HepG2 (cell line): ENCODE measurements around the gene SURF1. TPM values are rescaled to one million over a fixed set of nuclear protein-coding genes. Genes with fewer than 3 reads are reported as not detected.

Experiments used
- ATAC-seq: fragments of 200-7000 bp; cut with Tn5 transposase; 3 replicates; pipeline ENCODE4 v1.9.1; 2020; ENCODE audit warnings: mild to moderate bottlenecking, moderate library complexity
- BruUV-seq: library from RNA; stranded (reverse); fragments of 400-500 nt; replicated peaks from 2 replicates; lab custom pipeline; 2021; lab: Mats Ljungman, UMichigan
- CTCF ChIA-PET: fragments of 300-600 bp; formaldehyde crosslinking; extraction: SDS; loops from one replicate; lab custom pipeline; 2021; ENCODE audit warnings: low total read pairs, inconsistent platforms, low intra/inter-chr PET ratio; lab: Yijun Ruan, JAX
- POLR2A ChIA-PET: fragments of 350-600 bp; sonication (Branson Sonifier 250); formaldehyde crosslinking; loops from one replicate; lab custom pipeline; 2020; ENCODE audit warnings: antibody characterized with exemption, inconsistent platforms; lab: Yijun Ruan, JAX
- DNase-seq: peaks from one replicate; pipeline ENCODE4 v3.0.0-alpha.2; 2015; ENCODE audit warnings: low spot score
- FAIRE-seq: peaks from 3 replicates; lab custom pipeline; 2011; peaks lifted over from hg19 to GRCh38; lab: Jason Lieb, UNC
- H2AFZ ChIP-seq: one replicate; pipeline ENCODE4 v1.6.1; 2011; ENCODE audit warnings: low read length, inconsistent platforms
- H3K27ac ChIP-seq: fragments of 300-600 bp; 3 replicates; pipeline ENCODE4 v1.8.0; 2011; ENCODE audit warnings: mixed run types, mild to moderate bottlenecking, mixed read lengths, low read length, inconsistent platforms; ENCODE audit not compliant: insufficient read depth; ENCODE audit errors: extremely low read length
- H3K27me3 ChIP-seq, 2 experiments: fragments of 200-600 bp in 1 of 2; 2 replicates in 1 of 2; 3 replicates in 1 of 2; pipeline versions ENCODE4 v1.6.0 to v1.8.0; 2011; ENCODE audit warnings: low read length in 2 of 2, mild to moderate bottlenecking in 2 of 2, moderate library complexity in 2 of 2, inconsistent platforms in 1 of 2; ENCODE audit not compliant: insufficient read depth in 2 of 2, control insufficient read depth in 1 of 2
- H3K36me3 ChIP-seq, 2 experiments: fragments of 200-600 bp in 1 of 2; replicated peaks in 1 of 2; 2 replicates in 1 of 2; 3 replicates in 1 of 2; pipeline versions ENCODE4 v1.5.1 to v1.8.0; 2011; ENCODE audit warnings: low read length in 2 of 2, inconsistent platforms in 1 of 2; ENCODE audit not compliant: insufficient read depth in 2 of 2, control insufficient read depth in 1 of 2
- H3K4me1 ChIP-seq: 2 replicates; pipeline ENCODE4 v1.5.1; 2012; ENCODE audit warnings: low read length, inconsistent platforms; ENCODE audit not compliant: insufficient read depth
- H3K4me2 ChIP-seq: 2 replicates; pipeline ENCODE4 v1.6.0; 2011; ENCODE audit warnings: low read depth, low read length, inconsistent platforms
- H3K4me3 ChIP-seq, 3 experiments: fragments of 200-600 bp in 1 of 3; sonication (generic), shearing (Covaris generic) in 1 of 3; replicated peaks in 1 of 3; 2 replicates each; pipeline ENCODE4 v1.5.1; 2011 to 2016; ENCODE audit warnings: low read length in 3 of 3, inconsistent platforms in 2 of 3, low read depth in 2 of 3, mild to moderate bottlenecking in 2 of 3, control low read depth in 1 of 3, mixed read lengths in 1 of 3; ENCODE audit not compliant: insufficient read depth in 1 of 3
- H3K79me2 ChIP-seq: one replicate; pipeline ENCODE4 v1.6.1; 2011; ENCODE audit warnings: low read length, inconsistent platforms; ENCODE audit not compliant: insufficient read depth
- H3K9ac ChIP-seq: 2 replicates; pipeline ENCODE4 v1.6.0; 2011; ENCODE audit warnings: mild to moderate bottlenecking, low read depth, low read length, inconsistent platforms; ENCODE audit not compliant: insufficient read depth
- H3K9me3 ChIP-seq: 2 replicates; pipeline ENCODE4 v1.5.1; 2012; ENCODE audit warnings: mild to moderate bottlenecking, low read length
- H4K20me1 ChIP-seq: 2 replicates; pipeline ENCODE4 v1.6.0; 2011; ENCODE audit warnings: inconsistent platforms, mild to moderate bottlenecking, low read length, moderate library complexity; ENCODE audit not compliant: insufficient read depth
- ERF ChIP-seq: IDR thresholded peaks from 2 replicates; pipeline ENCODE4 v1.6.1; 2018; ENCODE audit warnings: missing biosample characterization, missing genetic modification reagents
- FOXK2 ChIP-seq: fragments of 450-650 bp; IDR thresholded peaks from 2 replicates; pipeline ENCODE4 v1.6.1; 2016
- HDAC1 ChIP-seq: sonication (generic); formaldehyde crosslinking; IDR thresholded peaks from 2 replicates; pipeline ENCODE4 v1.5.1; 2020; ENCODE audit warnings: mild to moderate bottlenecking, missing genetic modification reagents
- PHF5A ChIP-seq: IDR thresholded peaks from one replicate; pipeline ENCODE4 v1.6.1; 2018; ENCODE audit warnings: low read depth, missing genetic modification reagents; ENCODE audit not compliant: unreplicated experiment
- PRDM10 ChIP-seq: sonication (generic); formaldehyde crosslinking; IDR thresholded peaks from 2 replicates; pipeline ENCODE4 v1.4.0; 2020; ENCODE audit warnings: low read depth, missing genetic modification reagents
- XBP1 ChIP-seq: sonication (generic); formaldehyde crosslinking; IDR thresholded peaks from 2 replicates; pipeline ENCODE4 v1.5.0; 2020; ENCODE audit warnings: missing genetic modification reagents
- YEATS4 ChIP-seq: sonication (generic); formaldehyde crosslinking; IDR thresholded peaks from 2 replicates; pipeline ENCODE4 v1.4.0; 2020; ENCODE audit warnings: missing genetic modification reagents, borderline replicate concordance
- ZBTB1 ChIP-seq: sonication (generic); formaldehyde crosslinking; IDR thresholded peaks from 2 replicates; pipeline ENCODE4 v1.4.0; 2020; ENCODE audit warnings: missing genetic modification reagents, borderline replicate concordance
- ZNF232 ChIP-seq: sonication (generic); formaldehyde crosslinking; IDR thresholded peaks from 2 replicates; pipeline ENCODE4 v1.4.0; 2020; ENCODE audit warnings: missing genetic modification reagents, borderline replicate concordance
- ZNF503 ChIP-seq: sonication (generic); formaldehyde crosslinking; IDR thresholded peaks from 2 replicates; pipeline ENCODE4 v1.4.0; 2020; ENCODE audit warnings: missing genetic modification reagents
- ZNF510 ChIP-seq: sonication (generic); formaldehyde crosslinking; IDR thresholded peaks from 2 replicates; pipeline ENCODE4 v1.4.0; 2020; ENCODE audit warnings: low read depth, mild to moderate bottlenecking, missing genetic modification reagents
- ZNF607 ChIP-seq: sonication (generic); formaldehyde crosslinking; IDR thresholded peaks from 2 replicates; pipeline ENCODE4 v1.5.1; 2020; ENCODE audit warnings: missing genetic modification reagents, mild to moderate bottlenecking, borderline replicate concordance
- ZNF704 ChIP-seq: sonication (generic); formaldehyde crosslinking; IDR thresholded peaks from 2 replicates; pipeline ENCODE4 v1.8.1; 2023; ENCODE audit warnings: mild to moderate bottlenecking, inconsistent platforms, moderate library complexity, missing genetic modification reagents, borderline replicate concordance
- WGBS: methylation state at CpG from one replicate; pipeline ENCODE4 v1.1.6; 2017; ENCODE audit warnings: low lambda C conversion rate; 5-methylcytosine and 5-hydroxymethylcytosine counted together
- in situ Hi-C: cut with HindIII; loops from 2 replicates; pipeline ENCODE4 v1.10.0; 2017; ENCODE audit warnings: low pct_unique_long_range_greater_than_20kb; ENCODE audit not compliant: extremely low pct_ligation_motif_present
- intact Hi-C: fragments of 100-400 bp; cut with micrococcal nuclease; formaldehyde crosslinking; loops from one replicate; pipeline ENCODE4 v1.10.0; 2022; ENCODE audit not compliant: unreplicated experiment
- polyA plus RNA-seq, 8 experiments: library from polyadenylated mRNA; depleted of rRNA in 3 of 8; stranded (reverse) in 7 of 8; unstranded in 1 of 8; fragments of >200 nt; fragmentation: Illumina TruSeq in 4 of 8; extraction: Trizol in 4 of 8; gene quantifications; 2 replicates each; pipeline versions ENCODE4 v1.2.1 to v1.2.3, GENCODE V29; 2011 to 2016; ENCODE audit warnings: low read depth in 4 of 8, missing spikeins in 1 of 8, mixed read lengths in 1 of 8; ENCODE audit not compliant: insufficient read depth in 1 of 8
- total RNA-seq, 5 experiments: library from RNA; depleted of rRNA; stranded (reverse); fragments of >200 nt; fragmentation: Illumina TruSeq; extraction: Trizol; gene quantifications; 2 replicates each; pipeline ENCODE4 v1.2.3, GENCODE V29; 2016; ENCODE audit warnings: low read depth in 1 of 5
- TF ChIP-seq, protein P1 (sequence below): IDR thresholded peaks from 2 replicates; pipeline ENCODE4 v1.6.1; 2016; ENCODE audit warnings: missing compliant biosample characterization, missing genetic modification reagents, borderline replicate concordance
- TF ChIP-seq, protein P2 (sequence below): sonication (generic); formaldehyde crosslinking; IDR thresholded peaks from 2 replicates; pipeline ENCODE4 v1.4.0; 2020; ENCODE audit warnings: missing genetic modification reagents

The SURF1 gene
- total and polyA plus RNA-seq, 2 of the 13 experiments (the other 11 are each of a cell fraction or from before 2014, with no cell fraction given): 17.8 to 40.7 TPM

DNA sequence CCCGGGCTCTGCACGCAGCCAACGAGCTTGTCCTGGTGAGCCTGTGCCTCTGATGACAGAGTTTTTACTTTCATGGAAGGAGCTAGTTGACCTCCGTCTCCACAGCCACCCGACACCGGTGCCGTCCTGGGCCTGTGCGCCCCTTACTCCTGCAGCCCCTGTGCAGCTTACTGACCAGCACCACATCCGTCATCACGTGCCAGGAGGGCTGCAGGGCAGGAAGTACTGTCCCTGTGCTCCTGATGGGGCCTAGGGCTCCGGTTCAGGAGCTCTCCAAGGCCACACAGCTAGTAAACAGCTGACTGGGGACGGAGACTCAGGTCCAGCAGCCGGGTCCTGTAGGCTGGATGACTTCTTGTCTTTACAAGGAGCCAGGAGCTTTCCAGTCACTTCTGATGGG, 30.1 kb upstream of the SURF1 start:
- no TSS peak for BruUV-seq
- peak; percentile 65 for TF ChIP-seq HDAC1 (CRISPR knock-in tag)
- TF ChIP-seq ZNF503 (CRISPR knock-in tag): no peak
- peak; percentile 73; the same call in 1 of the 2 replicates for TF ChIP-seq ERF (CRISPR knock-in tag)
- 0 out of 2 replicates have a peak, but pooled peaks have one; percentile 32 for TF ChIP-seq ZNF704 (CRISPR knock-in tag)
- TF ChIP-seq, protein P1, sequence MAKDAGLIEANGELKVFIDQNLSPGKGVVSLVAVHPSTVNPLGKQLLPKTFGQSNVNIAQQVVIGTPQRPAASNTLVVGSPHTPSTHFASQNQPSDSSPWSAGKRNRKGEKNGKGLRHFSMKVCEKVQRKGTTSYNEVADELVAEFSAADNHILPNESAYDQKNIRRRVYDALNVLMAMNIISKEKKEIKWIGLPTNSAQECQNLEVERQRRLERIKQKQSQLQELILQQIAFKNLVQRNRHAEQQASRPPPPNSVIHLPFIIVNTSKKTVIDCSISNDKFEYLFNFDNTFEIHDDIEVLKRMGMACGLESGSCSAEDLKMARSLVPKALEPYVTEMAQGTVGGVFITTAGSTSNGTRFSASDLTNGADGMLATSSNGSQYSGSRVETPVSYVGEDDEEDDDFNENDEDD (CRISPR knock-in tag): peak; percentile 26; the same call in 1 of the 2 replicates
- peak; percentile 69; the same call in 1 of the 2 replicates for TF ChIP-seq YEATS4 (CRISPR knock-in tag)
- no peak for TF ChIP-seq ZNF510 (CRISPR knock-in tag)
- TF ChIP-seq PRDM10 (CRISPR knock-in tag): no peak; the same call in 1 of the 2 replicates
- no peak for TF ChIP-seq XBP1 (CRISPR knock-in tag)
- TF ChIP-seq, protein P2, sequence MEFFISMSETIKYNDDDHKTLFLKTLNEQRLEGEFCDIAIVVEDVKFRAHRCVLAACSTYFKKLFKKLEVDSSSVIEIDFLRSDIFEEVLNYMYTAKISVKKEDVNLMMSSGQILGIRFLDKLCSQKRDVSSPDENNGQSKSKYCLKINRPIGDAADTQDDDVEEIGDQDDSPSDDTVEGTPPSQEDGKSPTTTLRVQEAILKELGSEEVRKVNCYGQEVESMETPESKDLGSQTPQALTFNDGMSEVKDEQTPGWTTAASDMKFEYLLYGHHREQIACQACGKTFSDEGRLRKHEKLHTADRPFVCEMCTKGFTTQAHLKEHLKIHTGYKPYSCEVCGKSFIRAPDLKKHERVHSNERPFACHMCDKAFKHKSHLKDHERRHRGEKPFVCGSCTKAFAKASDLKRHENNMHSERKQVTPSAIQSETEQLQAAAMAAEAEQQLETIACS (CRISPR knock-in tag): 0 out of 2 replicates have a peak, but pooled peaks have one; percentile 25
- TF ChIP-seq FOXK2: no peak
- TF ChIP-seq ZNF607 (CRISPR knock-in tag): 0 out of 2 replicates have a peak, but pooled peaks have one; percentile 25
- 0 out of 2 replicates have a peak, but pooled peaks have one; percentile 84 for TF ChIP-seq ZNF232 (CRISPR knock-in tag)
- TF ChIP-seq PHF5A (CRISPR knock-in tag): no peak
- TF ChIP-seq ZBTB1 (CRISPR knock-in tag): no peak

More for the DNA sequence above, 30.1 kb upstream of the SURF1 start:
- Histone ChIP-seq H3K4me3 (peak overlapping the region in 1 of 3 experiments; percentile 26; a peak in 1 of 6 replicates), H3K27ac (peak overlapping the region; percentile 7), H3K9ac (no peak overlapping the region), H4K20me1 (no peaks in the 10 kb centered on the region), H3K79me2 (no peaks in the 10 kb centered on the region), H3K9me3 (peaks cover 10% of the 10 kb centered on the region; the same call in 1 of the 2 replicates), H2AFZ (no peak overlapping the region), H3K4me1 (peaks cover 75% of the 10 kb centered on the region), H3K36me3 (no peaks in the 10 kb centered on the region), H3K4me2 (peak overlapping the region; percentile 62), H3K27me3 (no peaks in the 10 kb centered on the region)
- 4% methylated on average over 3 of the region's 13 CpGs for WGBS
- intact Hi-C loops (no loop called here), in situ Hi-C loops (no loop called here)
- ChIA-PET POLR2A (interaction anchor here (0.8 to 3.7 kb wide), 7 partner anchors 8 to 73 kb away, joined by 3 to 18 read pairs (median 5); partner anchors contain the start of genes CACFD1, MED22, RPL7A and STKLD1), CTCF (no interaction called here)
- FAIRE-seq: no peak
- peak; percentile 67 for ATAC-seq
- peak; percentile 43 for DNase-seq
